ENCODE results near the gene SNX1.
A peak's percentile ranks its signal among the peaks of the same experiment; 100 is the strongest.

The SNX1 gene

DNA sequence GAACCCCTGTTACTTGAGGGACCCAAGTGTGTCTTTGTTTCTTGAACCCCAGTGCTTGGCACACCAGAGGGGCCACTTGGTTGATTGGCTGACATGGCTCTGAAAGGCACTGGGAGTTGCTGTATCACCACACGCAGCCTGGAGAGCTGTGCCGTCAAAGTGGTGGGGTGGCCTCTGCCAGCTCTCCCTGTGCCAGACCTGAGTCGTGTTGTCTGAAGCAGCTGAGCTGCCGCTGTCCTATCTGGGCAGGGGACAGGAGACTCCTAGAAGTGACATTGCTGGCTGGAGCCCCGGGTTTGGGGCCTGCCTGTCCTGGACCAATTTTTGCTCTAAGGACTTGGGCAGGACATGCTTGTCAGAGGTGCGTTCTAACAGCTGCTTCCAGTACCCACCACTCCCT lies 50.3 kb downstream of the SNX1 start:
- no peak for TF ChIP-seq GATA2 (IDR thresholded peaks at IDR 0.05; ENCODE audit: low read depth, low read length)
- TF ChIP-seq GATA3 (IDR thresholded peaks at IDR 0.05; ENCODE audit: low read depth, low read length): no peak

- TF ChIP-seq GATA2 (IDR thresholded peaks at IDR 0.05; ENCODE audit: low read depth, low read length) (no peak), GATA3 (IDR thresholded peaks at IDR 0.05; ENCODE audit: low read depth, low read length) (no peak)
These were observed 50.7 kb downstream of the SNX1 start for GRCh38 chr15:64146520-64146884.

- no peak for TF ChIP-seq GATA3 (IDR thresholded peaks at IDR 0.05; ENCODE audit: low read depth, low read length)
- TF ChIP-seq GATA2 (IDR thresholded peaks at IDR 0.05; ENCODE audit: low read depth, low read length): peak; percentile 98
These were observed 51.3 kb downstream of the SNX1 start for GRCh38 chr15:64146885-64147681.

DNA sequence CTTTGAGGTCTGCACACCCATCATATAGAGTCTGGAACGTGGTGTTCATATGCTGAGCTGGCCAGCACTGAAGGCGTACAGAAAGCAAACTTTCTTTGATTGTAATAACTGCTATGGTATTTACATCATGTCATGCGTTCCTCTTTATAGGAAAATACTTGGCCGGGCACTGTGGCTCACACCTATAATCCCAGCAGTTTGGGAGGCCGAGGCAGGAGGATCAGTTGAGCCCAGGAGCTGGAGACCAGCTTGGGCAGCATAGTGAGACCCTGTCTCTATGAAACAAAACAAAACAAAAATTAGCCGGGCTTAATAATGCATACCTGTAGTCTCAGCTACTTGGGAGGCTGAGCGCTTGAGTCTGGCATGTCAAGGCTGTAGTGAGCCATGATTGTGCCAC lies 52.4 kb downstream of the SNX1 start:
- TF ChIP-seq GATA3 (IDR thresholded peaks at IDR 0.05; ENCODE audit: low read depth, low read length): no peak
- TF ChIP-seq GATA2 (IDR thresholded peaks at IDR 0.05; ENCODE audit: low read depth, low read length): no peak

DNA sequence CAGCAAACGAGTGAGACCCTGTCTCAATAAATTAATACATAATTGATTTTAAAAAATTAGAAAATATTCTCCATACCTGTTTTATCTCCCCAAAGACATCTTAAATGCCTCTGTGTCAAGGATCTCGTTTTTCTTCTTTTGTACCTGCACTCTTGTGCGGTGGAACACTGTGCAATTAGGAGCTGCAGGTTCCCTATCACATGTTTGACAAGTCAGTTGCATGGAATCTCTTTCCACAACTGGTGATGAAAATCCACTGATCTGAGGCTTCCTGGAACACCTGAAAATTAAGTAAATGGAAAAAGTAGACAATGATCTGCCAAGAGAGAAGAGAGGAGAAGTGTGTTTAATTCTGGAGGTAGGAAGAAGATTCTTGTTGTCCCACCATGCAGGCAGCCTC lies 52.8 kb downstream of the SNX1 start:
- TF ChIP-seq GATA2 (IDR thresholded peaks at IDR 0.05; ENCODE audit: low read depth, low read length): no peak
- no peak for TF ChIP-seq GATA3 (IDR thresholded peaks at IDR 0.05; ENCODE audit: low read depth, low read length)

DNA sequence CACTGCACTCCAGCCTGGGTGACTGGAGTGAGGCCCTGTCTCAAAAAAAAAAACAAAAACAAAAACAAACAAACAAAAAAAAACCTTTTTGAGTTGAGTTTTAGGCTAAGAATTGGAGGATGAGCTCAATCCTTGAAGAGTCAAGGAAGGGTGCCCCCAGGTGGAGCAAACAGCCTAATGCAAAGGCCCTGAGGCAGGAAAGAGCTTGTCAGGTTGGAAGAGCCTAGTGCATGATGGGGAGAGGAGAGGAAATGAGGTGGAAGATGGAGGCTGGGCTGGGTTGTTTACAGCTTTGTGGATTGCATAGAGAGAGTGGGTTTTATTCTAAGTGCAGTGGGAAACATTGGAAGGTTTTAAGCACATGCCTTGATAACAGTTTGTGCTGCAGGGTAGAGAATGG lies 53.6 kb downstream of the SNX1 start:
- TF ChIP-seq GATA3 (IDR thresholded peaks at IDR 0.05; ENCODE audit: low read depth, low read length): no peak
- no peak for TF ChIP-seq GATA2 (IDR thresholded peaks at IDR 0.05; ENCODE audit: low read depth, low read length)

DNA sequence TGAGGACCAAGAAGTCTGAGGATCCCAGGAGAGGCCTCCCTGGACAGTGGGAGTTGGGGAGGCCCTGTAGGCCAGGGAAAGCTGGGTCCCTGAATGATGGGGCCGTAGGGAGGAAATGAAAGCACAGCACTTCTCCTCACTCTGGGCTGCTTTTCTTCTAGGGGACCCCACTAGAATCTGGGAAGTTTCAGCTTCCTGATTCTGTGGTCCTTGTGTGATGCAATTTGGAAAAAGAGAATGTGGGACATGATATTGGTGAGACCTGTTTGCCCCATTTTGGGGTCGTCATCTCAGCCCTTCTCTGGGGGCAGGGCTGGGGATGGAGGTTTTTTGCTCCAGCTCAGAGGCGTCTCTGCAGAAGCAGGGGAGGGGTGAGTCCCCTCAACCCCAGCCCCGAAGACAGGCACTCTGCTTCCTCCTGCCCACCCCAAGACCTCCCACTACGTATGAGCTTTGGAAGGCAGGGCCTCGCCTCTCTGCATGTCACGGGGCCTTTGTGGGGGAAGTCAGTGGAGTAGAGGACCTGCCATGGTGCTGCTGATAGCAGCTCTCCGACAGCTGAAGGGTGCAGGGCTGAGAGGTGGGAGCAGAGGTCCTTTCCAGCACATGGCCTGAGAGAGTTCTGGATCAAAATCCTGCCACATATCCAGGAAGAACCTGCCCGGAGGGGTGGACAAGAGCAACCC lies 54.3 kb downstream of the SNX1 start:
- no peak for TF ChIP-seq GATA2 (IDR thresholded peaks at IDR 0.05; ENCODE audit: low read depth, low read length)
- TF ChIP-seq GATA3 (IDR thresholded peaks at IDR 0.05; ENCODE audit: low read depth, low read length): no peak

- TF ChIP-seq GATA2 (IDR thresholded peaks at IDR 0.05; ENCODE audit: low read depth, low read length): no peak
- no peak for TF ChIP-seq GATA3 (IDR thresholded peaks at IDR 0.05; ENCODE audit: low read depth, low read length)
These were observed 56.1 kb downstream of the SNX1 start, which contains the start of gene SNX22 for GRCh38 chr15:64151727-64152506. TSS of gene SNX22 (plus strand) at chr15:64151731. CDS start at chr15:64151776, 45 bp downstream.

- no peak for TF ChIP-seq GATA2 (IDR thresholded peaks at IDR 0.05; ENCODE audit: low read depth, low read length)
- TF ChIP-seq GATA3 (IDR thresholded peaks at IDR 0.05; ENCODE audit: low read depth, low read length): no peak
These were observed 57.0 kb downstream of the SNX1 start for GRCh38 chr15:64152507-64153387.

DNA sequence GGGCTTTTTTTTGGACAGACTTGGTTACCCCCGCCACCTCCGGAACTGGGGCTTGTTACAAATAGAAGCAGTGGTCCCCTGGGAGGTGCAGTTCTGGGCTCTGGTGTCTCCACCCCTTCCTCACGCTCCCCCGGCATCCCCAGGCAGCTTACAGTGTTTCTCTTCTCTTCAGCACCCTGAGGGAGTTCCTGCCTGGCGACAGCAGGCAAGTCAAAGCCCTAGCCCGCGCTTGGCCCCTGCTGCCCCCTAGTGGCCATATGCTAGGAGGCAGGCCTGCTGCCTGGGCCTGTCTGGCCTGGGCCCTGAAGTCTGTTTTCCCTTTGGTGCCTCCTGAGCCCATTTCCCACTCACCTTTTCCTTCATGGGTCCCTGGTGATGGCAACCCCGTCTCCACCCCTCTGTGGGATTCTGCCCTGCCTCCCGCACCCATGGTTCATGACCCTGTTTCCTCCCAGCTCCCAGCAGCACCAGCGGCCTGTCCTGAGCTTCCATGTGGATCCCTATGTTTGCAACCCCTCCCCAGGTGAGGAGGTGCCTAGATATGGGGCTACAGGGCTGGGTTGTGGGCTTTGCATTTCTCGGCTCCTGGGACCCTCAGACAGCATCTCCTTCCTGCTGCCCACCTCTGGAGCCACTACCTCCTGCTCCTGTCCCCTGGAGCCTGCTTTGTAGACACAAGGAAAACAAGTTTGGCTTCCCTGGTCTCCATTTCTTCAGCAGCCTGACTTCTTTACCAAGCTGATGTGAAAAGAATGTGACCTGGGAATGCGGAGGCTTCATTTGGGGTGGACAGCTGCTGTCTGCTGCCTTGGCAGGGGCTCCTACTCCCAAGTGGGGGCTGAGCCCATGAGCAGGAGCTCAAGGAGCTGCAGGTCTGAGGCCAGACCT lies 57.9 kb downstream of the SNX1 start:
- TF ChIP-seq GATA3 (IDR thresholded peaks at IDR 0.05; ENCODE audit: low read depth, low read length) (no peak), GATA2 (IDR thresholded peaks at IDR 0.05; ENCODE audit: low read depth, low read length) (no peak)

DNA sequence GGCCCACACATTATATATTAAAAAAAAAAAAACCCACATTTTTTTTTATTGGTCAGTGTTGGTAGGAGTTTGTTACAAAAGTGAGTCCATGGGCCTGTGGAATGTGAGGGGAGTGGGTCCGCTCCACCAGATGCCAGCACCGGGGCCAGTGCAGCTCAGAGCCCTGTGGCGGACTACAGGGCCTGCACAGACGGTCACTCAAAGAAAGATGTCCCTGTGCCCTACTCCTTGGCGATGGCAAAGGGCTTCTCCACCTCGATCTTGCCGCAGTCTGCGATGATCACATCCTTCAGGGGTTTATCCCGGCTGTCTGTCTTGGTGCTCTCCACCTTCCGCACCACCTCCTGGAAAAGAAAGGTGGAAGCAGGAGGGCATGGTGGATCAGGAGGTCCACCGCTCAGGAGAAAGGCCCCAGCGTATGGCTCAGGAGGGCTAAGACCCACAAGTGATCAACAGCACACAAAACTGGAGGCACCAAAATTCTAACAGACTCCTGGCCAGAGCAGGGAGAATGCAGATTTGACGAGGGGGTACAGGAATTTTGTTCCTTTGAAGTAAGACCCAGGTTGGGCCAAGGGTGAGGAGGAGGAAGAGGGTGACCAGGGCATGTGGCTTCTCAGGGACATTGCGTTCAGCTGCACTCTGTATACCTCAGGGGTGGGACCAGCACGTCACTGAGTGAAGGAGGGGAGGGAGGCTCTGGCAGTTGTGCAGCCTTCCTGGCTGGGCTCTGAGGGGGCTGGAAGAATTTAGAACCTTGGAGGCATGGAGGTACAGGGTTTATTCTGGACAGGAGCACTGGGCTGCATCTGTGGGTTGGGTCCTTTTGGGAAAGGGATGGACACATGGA lies 60.2 kb downstream of the SNX1 start:
- TF ChIP-seq GATA3 (IDR thresholded peaks at IDR 0.05; ENCODE audit: low read depth, low read length) (no peak), GATA2 (IDR thresholded peaks at IDR 0.05; ENCODE audit: low read depth, low read length) (no peak)
